GM10266 (cell line): Measurements from ENCODE around the gene DUSP5.

ENCODE experiments used
- DNase-seq: peaks from one replicate; pipeline ENCODE4 v3.0.0; 2012; ENCODE audit errors: extremely low spot score
- CTCF ChIP-seq: IDR thresholded peaks from 2 replicates; pipeline ENCODE4 v1.5.1; 2012; ENCODE audit warnings: mild to moderate bottlenecking, low read depth; ENCODE audit not compliant: control insufficient read depth, insufficient read depth; ENCODE audit errors: missing control alignments

The DUSP5 gene

GRCh38 chr10:110502851-110503301 lies 5.2 kb downstream of the DUSP5 start:
- peak; percentile 69 for DNase-seq
- no peak for TF ChIP-seq CTCF

- DNase-seq, result no peak
- no peak for TF ChIP-seq CTCF
These were observed 5.9 kb downstream of the DUSP5 start for GRCh38 chr10:110503528-110504110.

- no peak for TF ChIP-seq CTCF
- DNase-seq, result peak; percentile 85
These were observed 6.5 kb downstream of the DUSP5 start for GRCh38 chr10:110504111-110504735.

- no peak for DNase-seq
- no peak for TF ChIP-seq CTCF
These were observed 7.5 kb downstream of the DUSP5 start for GRCh38 chr10:110505130-110505770.

- no peak for TF ChIP-seq CTCF
These were observed 8.7 kb downstream of the DUSP5 start for GRCh38 chr10:110506448-110506847.

GRCh38 chr10:110507346-110507745 lies 9.6 kb downstream of the DUSP5 start:
- no peak for DNase-seq
- TF ChIP-seq CTCF, result no peak

More at GRCh38 chr10:110506448-110506847, 8.7 kb downstream of the DUSP5 start:
- DNase-seq, result no peak
